ENCODE results near the gene KLK15. TPM values are rescaled to one million over a fixed set of nuclear protein-coding genes. Genes with fewer than 3 reads are reported as not detected.

The KLK15 gene
- total and polyA plus RNA-seq, 2 experiments from 2014 or later: not detected

GRCh38 chr19:50861010-50861409 lies 27.6 kb upstream of the KLK15 start:
- Histone ChIP-seq H3K4me2 (ENCODE audit: unreplicated experiment) (no peak overlapping the region), H3K27ac (no peak overlapping the region)

GRCh38 chr19:50859849-50860248 lies 26.5 kb upstream of the KLK15 start:
- Histone ChIP-seq H3K27ac (no peak overlapping the region), H3K4me3 (no peak overlapping the region), H3K9me3 (ENCODE audit: low read depth) (no peaks in the 10 kb centered on the region), H3K36me3 (ENCODE audit: low read depth) (no peaks in the 10 kb centered on the region), H3K9me2 (ENCODE audit: insufficient read depth) (no peaks in the 10 kb centered on the region), H3K79me2 (ENCODE audit: insufficient read depth) (no peaks in the 10 kb centered on the region), H3K4me2 (ENCODE audit: unreplicated experiment) (no peak overlapping the region), H3K9ac (no peak overlapping the region), H2AFZ (no peak overlapping the region), H3F3A (ENCODE audit: insufficient read depth) (no peaks in the 10 kb centered on the region), H3K4me1 (ENCODE audit: insufficient read depth) (no peaks in the 10 kb centered on the region), H4K20me1 (ENCODE audit: insufficient read depth) (no peaks in the 10 kb centered on the region), H3K27me3 (replicated peaks; ENCODE audit: insufficient read depth) (peaks cover 13% of the 10 kb centered on the region; the same call in 1 of the 2 replicates)
- in situ Hi-C loops (cut with MboI): no loop called here
- WGBS, 2 experiments (ENCODE audit: low coverage in 1 of 2, low lambda C conversion rate in 2 of 2, missing lambda C conversion rate in 2 of 2): 31 to 41% methylated on average over 4 of the region's 4 CpGs
- DNase-seq: no peak
- no peak for TF ChIP-seq EZH2phosphoT487 (IDR thresholded peaks at IDR 0.05; ENCODE audit: insufficient read depth, low read depth)
- TF ChIP-seq EZH2 (IDR thresholded peaks at IDR 0.05; ENCODE audit: insufficient read depth, poor library complexity, severe bottlenecking): no peak

More at GRCh38 chr19:50861010-50861409, 27.6 kb upstream of the KLK15 start:
- H3K36me3 ChIP-seq (ENCODE audit: low read depth): no peaks in the 10 kb centered on the region
- H3F3A ChIP-seq (ENCODE audit: insufficient read depth): no peaks in the 10 kb centered on the region
- H3K79me2 ChIP-seq (ENCODE audit: insufficient read depth): no peaks in the 10 kb centered on the region
- no peak overlapping the region for H3K9ac ChIP-seq
- H3K9me3 ChIP-seq (ENCODE audit: low read depth): no peaks in the 10 kb centered on the region
- in situ Hi-C loops (cut with MboI): no loop called here
- WGBS, 2 experiments (ENCODE audit: low coverage in 1 of 2, low lambda C conversion rate in 2 of 2, missing lambda C conversion rate in 2 of 2): 35 to 39% methylated on average over 5 of the region's 5 CpGs
- 0 out of 2 replicates have a peak, but pooled peaks cover 7% of the 10 kb centered on the region for H3K27me3 ChIP-seq (replicated peaks; ENCODE audit: insufficient read depth)
- H4K20me1 ChIP-seq (ENCODE audit: insufficient read depth): no peaks in the 10 kb centered on the region
- TF ChIP-seq EZH2phosphoT487 (IDR thresholded peaks at IDR 0.05; ENCODE audit: insufficient read depth, low read depth) (no peak), EZH2 (IDR thresholded peaks at IDR 0.05; ENCODE audit: insufficient read depth, poor library complexity, severe bottlenecking) (no peak)
- H3K4me3 ChIP-seq: no peak overlapping the region
- DNase-seq: no peak
- H2AFZ ChIP-seq: no peak overlapping the region
- H3K9me2 ChIP-seq (ENCODE audit: insufficient read depth): no peaks in the 10 kb centered on the region
- no peaks in the 10 kb centered on the region for H3K4me1 ChIP-seq (ENCODE audit: insufficient read depth)

- H3K9me2 ChIP-seq (ENCODE audit: insufficient read depth): no peaks in the 10 kb centered on the region
- H4K20me1 ChIP-seq (ENCODE audit: insufficient read depth): no peaks in the 10 kb centered on the region
- no peaks in the 10 kb centered on the region for H3K9me3 ChIP-seq (ENCODE audit: low read depth)
- no peak overlapping the region for H2AFZ ChIP-seq
- H3F3A ChIP-seq (ENCODE audit: insufficient read depth): no peaks in the 10 kb centered on the region
- WGBS, 2 experiments (ENCODE audit: low coverage in 1 of 2, low lambda C conversion rate in 2 of 2, missing lambda C conversion rate in 2 of 2): 34% methylated on average over 7 of the region's 7 CpGs; no CpG with 5 or more reads in 1 of the 2 experiments
- H3K79me2 ChIP-seq (ENCODE audit: insufficient read depth): no peaks in the 10 kb centered on the region
- H3K27ac ChIP-seq: no peak overlapping the region
- peaks cover 13% of the 10 kb centered on the region; the same call in 1 of the 2 replicates for H3K27me3 ChIP-seq (replicated peaks; ENCODE audit: insufficient read depth)
- H3K4me2 ChIP-seq (ENCODE audit: unreplicated experiment): no peak overlapping the region
- in situ Hi-C loops (cut with MboI): no loop called here
- no peak for DNase-seq
- no peak overlapping the region for H3K9ac ChIP-seq
- no peaks in the 10 kb centered on the region for H3K36me3 ChIP-seq (ENCODE audit: low read depth)
- no peak for TF ChIP-seq EZH2 (IDR thresholded peaks at IDR 0.05; ENCODE audit: insufficient read depth, poor library complexity, severe bottlenecking)
- TF ChIP-seq EZH2phosphoT487 (IDR thresholded peaks at IDR 0.05; ENCODE audit: insufficient read depth, low read depth): no peak
- no peak overlapping the region for H3K4me3 ChIP-seq
- no peaks in the 10 kb centered on the region for H3K4me1 ChIP-seq (ENCODE audit: insufficient read depth)
Observed at GRCh38 chr19:50858886-50859285, 25.5 kb upstream of the KLK15 start.

DNA sequence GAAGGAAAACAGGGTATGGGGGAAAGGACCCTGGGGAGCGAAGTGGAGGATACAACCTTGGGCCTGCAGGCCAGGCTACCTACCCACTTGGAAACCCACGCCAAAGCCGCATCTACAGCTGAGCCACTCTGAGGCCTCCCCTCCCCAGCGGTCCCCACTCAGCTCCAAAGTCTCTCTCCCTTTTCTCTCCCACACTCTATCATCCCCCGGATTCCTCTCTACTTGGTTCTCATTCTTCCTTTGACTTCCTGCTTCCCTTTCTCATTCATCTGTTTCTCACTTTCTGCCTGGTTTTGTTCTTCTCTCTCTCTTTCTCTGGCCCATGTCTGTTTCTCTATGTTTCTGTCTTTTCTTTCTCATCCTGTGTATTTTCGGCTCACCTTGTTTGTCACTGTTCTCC lies 24.0 kb upstream of the KLK15 start:
- no peak overlapping the region for H3K4me3 ChIP-seq
- H3K27me3 ChIP-seq (replicated peaks; ENCODE audit: insufficient read depth): peaks cover 11% of the 10 kb centered on the region; the same call in 1 of the 2 replicates
- H2AFZ ChIP-seq: no peak overlapping the region
- H3F3A ChIP-seq (ENCODE audit: insufficient read depth): no peaks in the 10 kb centered on the region
- in situ Hi-C loops (cut with MboI): no loop called here
- TF ChIP-seq EZH2 (IDR thresholded peaks at IDR 0.05; ENCODE audit: insufficient read depth, poor library complexity, severe bottlenecking) (no peak), EZH2phosphoT487 (IDR thresholded peaks at IDR 0.05; ENCODE audit: insufficient read depth, low read depth) (no peak)
- WGBS, 2 experiments (ENCODE audit: low coverage in 1 of 2, low lambda C conversion rate in 2 of 2, missing lambda C conversion rate in 2 of 2): 39 to 43% methylated on average over 4 to 6 of the region's 6 CpGs
- no peaks in the 10 kb centered on the region for H3K4me1 ChIP-seq (ENCODE audit: insufficient read depth)
- H4K20me1 ChIP-seq (ENCODE audit: insufficient read depth): no peaks in the 10 kb centered on the region
- H3K36me3 ChIP-seq (ENCODE audit: low read depth): no peaks in the 10 kb centered on the region
- no peak overlapping the region for H3K4me2 ChIP-seq (ENCODE audit: unreplicated experiment)
- no peaks in the 10 kb centered on the region for H3K9me3 ChIP-seq (ENCODE audit: low read depth)
- no peak overlapping the region for H3K27ac ChIP-seq
- no peaks in the 10 kb centered on the region for H3K79me2 ChIP-seq (ENCODE audit: insufficient read depth)
- no peak overlapping the region for H3K9ac ChIP-seq
- no peak for DNase-seq
- H3K9me2 ChIP-seq (ENCODE audit: insufficient read depth): no peaks in the 10 kb centered on the region

Data from GM23248 (cell line).